Coronary artery (tissue), 2 donors: ENCODE measurements around the gene TSGA10.
"Not testable (repeated sequence)": the region's sequence is repeated elsewhere in the genome, so short reads cannot be mapped to it uniquely, and the experiment has no call there.

Experiments used
- DNase-seq: peaks from one replicate; pipeline ENCODE4 v3.0.0-alpha.2; 2017; ENCODE audit warnings: low spot score
- H3K27ac ChIP-seq, 2 donors: fragments of 200-600 bp; sonication (generic); one replicate each; pipeline ENCODE4 v1.5.1; 2016 to 2019
- H3K4me3 ChIP-seq: fragments of 200-600 bp; sonication (generic); 2 replicates; pipeline ENCODE4 v1.5.1; 2016; ENCODE audit warnings: mild to moderate bottlenecking, moderate library complexity
- TF ChIP-seq, protein P1 (sequence below): fragments of 200-600 bp; sonication (generic); IDR thresholded peaks from one replicate; pipeline ENCODE4 v1.5.1; 2019; ENCODE audit warnings: antibody characterized with exemption

The TSGA10 gene

DNA sequence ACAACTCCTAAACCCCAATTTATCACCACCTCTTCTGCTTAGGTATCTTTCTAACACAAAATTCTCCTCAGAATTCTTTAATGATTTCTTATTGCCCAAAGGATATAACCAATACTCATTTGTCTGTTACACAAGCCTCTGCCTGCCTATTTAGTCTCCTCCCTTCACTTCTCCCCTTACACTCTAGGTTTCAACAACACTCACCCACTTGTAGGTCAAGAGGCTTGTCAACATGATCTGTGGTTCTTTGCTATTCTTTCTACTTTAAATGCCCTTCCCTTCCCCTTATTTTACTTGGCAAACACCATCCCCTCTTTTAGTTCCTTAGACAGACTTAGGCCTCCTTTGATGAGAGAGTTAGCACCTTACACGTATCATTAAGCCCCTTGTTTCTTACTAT is 82.2 kb downstream of the TSGA10 start:
- TF ChIP-seq, protein P1, sequence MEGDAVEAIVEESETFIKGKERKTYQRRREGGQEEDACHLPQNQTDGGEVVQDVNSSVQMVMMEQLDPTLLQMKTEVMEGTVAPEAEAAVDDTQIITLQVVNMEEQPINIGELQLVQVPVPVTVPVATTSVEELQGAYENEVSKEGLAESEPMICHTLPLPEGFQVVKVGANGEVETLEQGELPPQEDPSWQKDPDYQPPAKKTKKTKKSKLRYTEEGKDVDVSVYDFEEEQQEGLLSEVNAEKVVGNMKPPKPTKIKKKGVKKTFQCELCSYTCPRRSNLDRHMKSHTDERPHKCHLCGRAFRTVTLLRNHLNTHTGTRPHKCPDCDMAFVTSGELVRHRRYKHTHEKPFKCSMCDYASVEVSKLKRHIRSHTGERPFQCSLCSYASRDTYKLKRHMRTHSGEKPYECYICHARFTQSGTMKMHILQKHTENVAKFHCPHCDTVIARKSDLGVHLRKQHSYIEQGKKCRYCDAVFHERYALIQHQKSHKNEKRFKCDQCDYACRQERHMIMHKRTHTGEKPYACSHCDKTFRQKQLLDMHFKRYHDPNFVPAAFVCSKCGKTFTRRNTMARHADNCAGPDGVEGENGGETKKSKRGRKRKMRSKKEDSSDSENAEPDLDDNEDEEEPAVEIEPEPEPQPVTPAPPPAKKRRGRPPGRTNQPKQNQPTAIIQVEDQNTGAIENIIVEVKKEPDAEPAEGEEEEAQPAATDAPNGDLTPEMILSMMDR: no peak
- Histone ChIP-seq H3K27ac (no peak overlapping the region), H3K4me3 (no peak overlapping the region)
- DNase-seq: no peak

DNA sequence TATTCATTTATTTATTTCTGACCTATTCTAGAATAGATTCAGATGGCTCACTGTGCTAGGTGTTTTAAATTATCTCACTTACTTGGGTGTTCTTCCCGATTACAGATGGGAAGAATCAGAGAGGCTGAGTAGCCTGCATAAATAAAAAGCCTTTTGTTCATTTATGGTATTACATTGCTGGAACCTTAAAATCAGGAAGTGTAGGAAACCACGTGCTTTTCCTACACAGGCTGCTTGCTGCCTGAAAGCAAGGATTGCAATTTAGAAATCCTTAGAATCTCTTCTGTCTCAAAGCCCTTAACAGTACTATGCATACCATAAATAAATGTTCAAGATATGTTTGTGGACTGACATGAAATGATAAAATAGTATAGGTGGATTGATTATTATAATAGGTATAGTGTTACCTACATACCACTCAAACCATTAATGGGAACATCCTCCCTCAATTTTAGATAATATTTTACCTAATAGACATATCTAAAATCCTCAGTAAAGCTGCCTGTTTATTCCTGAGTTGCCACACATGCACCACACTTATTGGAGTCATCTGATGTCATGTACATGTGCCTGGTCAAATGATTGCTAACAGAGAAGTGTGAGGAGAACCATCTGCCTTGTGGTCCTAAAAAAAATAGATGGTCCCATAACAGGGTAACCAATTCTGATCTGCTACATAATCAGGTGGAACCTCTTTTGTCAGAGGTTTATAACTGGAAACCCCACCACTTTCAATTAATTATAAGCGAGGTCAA is 86.7 kb downstream of the TSGA10 start:
- TF ChIP-seq, protein P1: no peak
- no peak for DNase-seq
- H3K27ac ChIP-seq: no peak overlapping the region
- no peak overlapping the region for H3K4me3 ChIP-seq

DNA sequence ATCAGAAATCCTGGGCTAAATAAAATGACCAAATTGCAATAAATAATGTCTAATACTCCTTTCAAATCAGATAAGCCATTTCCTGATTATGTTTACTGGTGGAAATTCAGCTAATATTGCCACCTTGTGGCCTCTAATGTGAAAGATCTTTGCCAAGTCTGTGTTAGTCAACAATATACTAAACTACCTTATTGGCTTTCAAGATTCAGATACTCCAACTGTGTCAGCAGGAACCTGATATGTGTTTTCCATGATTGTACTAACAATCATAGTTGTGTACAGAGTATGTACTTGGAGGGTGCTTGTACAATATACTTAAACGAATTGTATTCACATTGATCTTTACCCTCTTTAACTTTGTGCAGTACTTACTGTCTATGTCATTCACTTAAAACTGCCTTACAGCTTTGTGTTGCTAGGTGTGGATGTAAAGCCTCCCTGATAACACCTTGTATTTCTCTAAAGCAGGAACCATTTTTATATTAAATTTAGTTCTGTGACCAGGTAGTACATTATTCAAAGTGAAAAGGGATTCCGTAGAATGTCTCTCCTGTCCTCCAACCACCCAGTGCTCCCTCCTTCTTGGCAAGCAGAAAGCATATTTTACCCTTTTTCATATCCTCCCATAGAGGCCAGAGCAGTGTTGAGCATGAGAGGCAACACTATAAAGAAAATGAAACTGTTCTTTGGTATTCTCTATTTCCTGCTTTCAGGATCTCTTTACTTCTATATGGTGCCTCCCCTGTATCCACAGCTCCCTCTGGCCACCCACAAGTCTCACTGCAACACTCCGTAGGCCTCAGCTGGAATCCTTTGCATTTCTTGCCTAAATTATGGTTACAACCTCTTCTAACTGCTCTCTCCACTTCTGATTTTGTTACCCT is 88.4 kb downstream of the TSGA10 start:
- H3K4me3 ChIP-seq: no peak overlapping the region
- no peak overlapping the region for H3K27ac ChIP-seq
- TF ChIP-seq, protein P1: no peak
- DNase-seq: no peak

- H3K4me3 ChIP-seq, DNase-seq, H3K27ac ChIP-seq: not testable (repeated sequence)
Measured at GRCh38 chr2:99049187-99049586, 105.6 kb downstream of the TSGA10 start.

GRCh38 chr2:99040736-99041300 is 113.9 kb downstream of the TSGA10 start:
- not testable (repeated sequence) for H3K4me3 ChIP-seq, DNase-seq, H3K27ac ChIP-seq

DNA sequence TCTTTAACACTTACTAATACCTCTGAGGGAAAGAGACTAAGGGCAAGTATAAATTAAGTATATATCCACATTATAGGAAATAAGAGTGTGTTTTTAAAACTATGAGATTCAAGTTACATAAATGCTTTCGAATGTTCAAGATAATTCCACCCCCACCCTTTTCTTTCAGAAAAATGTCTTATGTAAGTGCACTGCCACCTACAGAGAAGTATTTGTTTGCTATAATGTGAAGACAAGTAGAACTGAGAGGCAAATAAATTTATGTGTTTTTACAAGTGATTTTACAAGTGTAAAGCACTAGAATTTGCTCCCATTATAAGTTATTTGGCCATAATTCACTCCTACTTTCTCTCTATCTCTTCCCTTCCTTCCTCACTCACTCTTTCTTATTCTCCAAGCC is 118.8 kb downstream of the TSGA10 start:
- Histone ChIP-seq H3K27ac (no peak overlapping the region), H3K4me3 (no peak overlapping the region)
- no peak for DNase-seq
- TF ChIP-seq, protein P1: no peak

- no peak overlapping the region for H3K4me3 ChIP-seq
- no peak overlapping the region for H3K27ac ChIP-seq
- no peak for DNase-seq
- TF ChIP-seq, protein P1: no peak
Measured at GRCh38 chr2:99032786-99033185, 122.0 kb downstream of the TSGA10 start.
